NCI-H187 treated with DMSO at 0.1 percent for 48 hours (cell line): ENCODE results near the gene CDH4.
"Not testable (repeated sequence)": the region's sequence is repeated elsewhere in the genome, so short reads cannot be mapped to it uniquely, and the experiment has no call there.

ENCODE experiments used
- DNase-seq: peaks from one replicate; lab custom pipeline; 2025; lab: John Stamatoyannopoulos, UW

The CDH4 gene

GRCh38 chr20:61459705-61460104 lies 207.6 kb downstream of the CDH4 start:
- DNase-seq, result no peak

- DNase-seq, result no peak
Observed at GRCh38 chr20:61460261-61461052, 208.4 kb downstream of the CDH4 start.

GRCh38 chr20:61461461-61461860 lies 209.4 kb downstream of the CDH4 start:
- no peak for DNase-seq

DNA sequence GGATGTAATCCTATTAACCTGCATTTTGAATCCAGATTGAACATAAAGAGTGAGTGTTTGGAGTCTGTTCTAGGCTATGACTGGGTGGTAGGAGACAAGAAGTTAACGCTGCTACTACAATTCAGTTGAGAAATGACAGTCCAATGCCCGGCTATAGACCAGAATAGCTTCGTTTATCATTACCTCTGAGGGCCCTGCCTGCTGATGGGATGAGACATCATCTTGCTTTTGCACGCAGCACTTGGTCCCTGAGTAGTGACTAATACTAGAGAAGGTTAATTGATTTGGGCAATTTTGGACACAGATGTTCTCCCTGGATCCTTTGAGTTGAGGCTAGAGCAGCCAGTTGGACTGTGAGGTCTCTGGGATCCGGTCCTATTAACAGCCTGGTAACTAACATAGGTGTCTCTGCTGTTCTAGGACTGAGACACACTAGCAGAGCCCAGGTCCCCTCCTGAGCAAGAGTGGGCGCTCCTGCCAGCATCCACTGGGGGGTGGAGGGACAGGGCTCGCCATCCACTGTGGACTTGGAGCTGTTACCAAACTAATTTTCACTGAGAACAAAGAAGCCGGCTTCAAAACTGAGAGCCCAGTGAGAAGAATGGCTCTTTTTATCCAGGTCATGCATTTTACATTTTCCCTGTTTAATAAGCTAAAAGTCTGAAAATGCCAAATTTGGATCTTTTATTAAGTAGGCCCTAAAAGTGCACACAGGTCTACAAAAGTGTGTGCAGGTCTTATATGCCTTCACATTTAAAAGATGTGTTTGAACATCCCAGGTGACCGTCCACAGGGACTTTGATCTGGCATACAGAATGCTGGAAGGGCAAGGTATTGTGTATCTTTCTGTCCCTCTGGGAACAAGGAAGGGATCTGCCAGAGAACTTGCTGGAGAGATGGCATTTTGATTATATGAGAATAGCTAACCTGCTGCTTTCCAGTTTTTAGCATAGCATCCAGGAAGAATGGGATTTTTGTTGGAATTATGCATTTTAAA lies 212.5 kb downstream of the CDH4 start:
- DNase-seq, result no peak

- no peak for DNase-seq
Observed at GRCh38 chr20:61475729-61476128, 223.7 kb downstream of the CDH4 start.

- DNase-seq, result no peak
Observed at GRCh38 chr20:61476956-61477355, 224.9 kb downstream of the CDH4 start.

DNA sequence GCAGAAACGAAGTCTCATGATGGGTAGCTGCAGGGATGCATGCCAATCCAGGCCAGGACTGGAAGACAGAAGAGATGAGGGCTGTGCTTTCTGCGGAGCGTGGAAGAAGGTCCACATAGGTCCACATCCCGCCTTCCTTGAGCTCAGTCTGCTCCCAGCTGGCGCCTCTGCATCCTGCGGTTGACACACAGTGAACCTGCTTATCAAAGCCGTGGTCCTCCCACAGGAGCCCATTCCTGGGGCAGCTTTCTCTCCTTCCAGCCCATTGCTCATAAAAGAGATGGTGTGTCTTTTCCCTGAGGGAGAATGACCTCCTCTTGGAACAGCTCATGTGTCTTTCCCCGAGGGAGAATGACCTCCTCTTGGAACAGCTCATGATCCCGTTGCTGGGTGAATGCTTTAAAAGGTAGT lies 225.4 kb downstream of the CDH4 start:
- DNase-seq, result no peak

DNA sequence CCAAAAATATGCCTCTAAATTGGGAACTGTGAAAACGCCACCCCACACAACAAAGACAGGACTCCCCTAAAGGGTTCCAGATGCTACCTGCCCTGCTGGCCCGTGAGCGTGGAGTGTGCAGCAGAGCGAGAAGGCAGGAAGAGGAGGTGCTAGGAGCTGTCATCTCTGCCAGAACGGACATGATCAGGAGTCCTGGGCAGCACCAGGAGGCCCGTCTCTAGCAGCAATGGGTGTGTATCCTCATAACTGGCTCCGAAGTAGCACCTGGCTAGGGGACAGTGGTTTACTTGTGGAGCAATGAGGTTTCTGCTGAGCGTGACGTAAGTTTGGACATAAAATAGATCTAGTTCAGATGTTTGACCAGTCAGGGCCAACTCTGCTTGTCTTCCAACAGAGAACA lies 226.0 kb downstream of the CDH4 start:
- no peak for DNase-seq

- DNase-seq, result no peak
Observed at GRCh38 chr20:61478611-61479305, 226.7 kb downstream of the CDH4 start.

DNA sequence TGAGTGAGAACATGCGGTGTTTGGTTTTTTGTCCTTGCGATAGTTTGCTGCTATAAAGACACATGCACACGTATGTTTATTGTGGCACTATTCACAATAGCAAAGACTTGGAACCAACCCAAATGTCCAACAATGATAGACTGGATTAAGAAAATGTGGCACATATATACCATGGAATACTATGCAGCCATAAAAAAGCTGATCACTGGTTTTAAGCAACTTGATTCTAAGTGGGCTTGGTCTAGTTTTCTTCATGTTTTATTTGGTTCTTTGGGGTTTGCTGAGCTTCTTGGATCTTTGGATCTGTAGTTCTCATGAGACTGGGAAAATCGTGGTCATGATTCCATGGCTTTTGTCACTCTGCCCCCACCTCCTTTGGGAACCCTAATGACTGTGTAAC lies 227.4 kb downstream of the CDH4 start:
- DNase-seq, result not testable (repeated sequence)

DNA sequence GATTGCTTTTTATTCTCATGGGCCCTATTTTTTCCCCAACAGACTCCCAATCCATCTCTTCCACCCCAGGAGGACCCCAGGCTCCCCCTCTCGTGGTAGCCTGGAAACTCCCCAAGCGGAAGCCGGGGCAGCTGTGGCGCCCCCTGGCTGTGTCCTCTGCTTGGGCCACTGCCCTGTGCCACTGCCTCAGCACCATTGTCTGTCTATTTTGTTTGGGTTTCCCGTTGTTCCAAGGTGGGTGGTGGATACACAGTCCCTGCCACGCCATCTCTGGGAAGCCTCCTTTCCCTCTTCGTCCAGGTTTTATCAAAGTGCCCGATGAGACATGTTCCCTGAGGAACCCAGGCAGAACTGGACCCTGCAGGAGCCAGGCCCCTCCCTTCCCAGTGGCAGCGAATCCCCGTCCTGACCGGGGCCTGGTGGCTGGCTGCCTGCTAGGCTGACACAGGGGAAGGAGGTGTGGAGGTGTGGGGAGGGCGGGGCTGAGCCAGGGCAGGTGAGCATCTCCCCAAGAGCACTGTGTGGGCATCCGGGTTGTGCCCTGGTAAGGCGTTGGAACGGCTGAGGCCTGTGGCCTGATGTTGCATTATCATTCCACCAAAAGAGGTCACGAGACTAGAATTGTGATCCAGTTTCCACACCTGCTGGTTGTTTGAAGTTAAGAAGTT lies 228.2 kb downstream of the CDH4 start:
- DNase-seq, result no peak

DNA sequence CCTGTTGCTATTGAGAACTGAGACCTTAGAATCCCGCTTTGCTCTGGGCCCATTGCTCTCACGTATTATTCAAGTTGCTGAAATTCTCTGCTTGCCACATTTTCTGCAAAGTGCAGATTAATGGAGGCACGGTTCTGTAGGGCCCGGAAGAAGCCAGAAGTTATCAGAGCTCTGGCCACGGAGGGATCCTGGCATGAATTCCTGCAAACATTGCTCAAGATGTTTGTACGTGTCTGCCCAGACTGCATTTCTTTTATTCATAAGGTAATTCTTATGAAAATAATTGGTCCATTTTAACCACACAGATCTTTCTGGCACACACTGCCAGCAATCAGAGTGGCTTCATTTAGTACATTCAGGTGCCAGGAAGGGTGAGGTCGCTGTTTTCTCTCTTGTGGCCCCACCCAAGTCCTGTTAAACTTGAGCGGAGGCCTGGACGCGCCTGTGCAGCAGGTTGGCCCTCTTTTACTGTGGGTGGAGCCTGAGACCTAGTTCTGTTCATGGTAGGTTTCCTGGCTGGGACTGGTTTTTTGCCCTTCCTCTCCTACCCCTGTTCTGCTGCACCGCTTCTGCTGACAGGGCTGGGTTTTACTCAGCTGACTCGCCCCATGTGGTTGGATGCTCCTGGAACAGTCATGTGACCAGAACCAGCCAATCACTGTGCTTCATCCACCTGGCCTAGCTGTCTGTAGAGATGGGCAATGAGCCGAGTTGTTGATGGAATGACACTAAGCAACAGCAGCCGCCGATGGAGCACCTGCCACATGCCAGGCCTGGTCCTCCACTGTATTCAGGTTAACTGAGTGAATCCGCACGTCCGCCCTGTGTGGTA lies 230.2 kb downstream of the CDH4 start:
- no peak for DNase-seq

DNA sequence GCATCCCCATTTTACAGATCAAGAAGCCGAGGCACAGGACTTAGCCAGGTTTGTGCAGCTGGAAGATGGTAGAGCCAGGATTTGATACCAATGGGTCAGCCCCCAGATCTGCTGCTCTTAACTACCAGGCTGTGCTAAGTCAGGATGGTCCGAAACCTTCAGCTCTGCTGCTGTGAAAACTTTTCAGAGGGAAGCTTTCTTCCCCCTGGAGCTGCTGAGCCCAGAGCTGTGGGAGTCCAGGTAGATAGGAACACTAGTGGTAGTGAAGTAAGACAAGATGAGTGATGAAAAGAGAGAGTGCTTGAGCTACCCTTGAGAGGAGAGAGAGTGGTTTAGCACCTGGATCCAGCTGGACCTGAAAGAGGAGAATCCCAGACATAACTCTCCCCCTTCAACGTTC lies 230.8 kb downstream of the CDH4 start:
- DNase-seq, result no peak

DNA sequence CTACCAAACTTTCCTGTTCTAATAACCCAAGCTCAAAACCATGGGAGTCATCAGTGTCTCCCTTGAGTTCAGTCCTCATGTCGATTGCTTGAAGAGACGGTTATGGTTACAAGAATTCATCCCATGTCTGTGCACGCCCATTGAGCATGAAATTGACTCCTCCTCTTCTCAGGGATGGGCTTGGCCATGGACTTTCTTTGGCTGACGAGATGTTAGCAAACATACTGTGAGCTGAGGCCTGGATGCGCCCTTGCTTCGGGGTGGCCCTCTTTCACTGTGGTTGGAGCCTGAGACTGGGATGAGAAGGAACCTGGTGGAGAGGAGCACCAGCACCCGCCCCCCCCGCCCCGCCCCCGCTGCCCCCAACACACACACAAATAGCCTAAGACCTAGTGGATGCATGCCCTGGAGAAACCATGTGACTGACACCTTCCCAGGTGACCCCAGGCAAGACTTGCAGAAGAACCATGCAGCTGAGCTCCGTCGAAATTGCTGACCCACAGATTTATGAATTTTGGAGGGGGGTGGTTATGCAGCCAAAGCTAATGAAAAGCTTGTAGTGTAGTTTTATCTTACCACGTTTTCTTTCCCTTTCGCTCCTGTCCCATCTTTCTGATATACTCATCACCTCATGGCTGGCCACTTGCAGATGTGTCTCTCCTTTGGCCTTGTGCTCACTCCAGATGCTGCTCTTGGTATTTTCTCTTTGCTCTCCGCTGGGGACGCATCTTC lies 231.4 kb downstream of the CDH4 start:
- no peak for DNase-seq

GRCh38 chr20:61486198-61486597 lies 234.1 kb downstream of the CDH4 start:
- no peak for DNase-seq

DNA sequence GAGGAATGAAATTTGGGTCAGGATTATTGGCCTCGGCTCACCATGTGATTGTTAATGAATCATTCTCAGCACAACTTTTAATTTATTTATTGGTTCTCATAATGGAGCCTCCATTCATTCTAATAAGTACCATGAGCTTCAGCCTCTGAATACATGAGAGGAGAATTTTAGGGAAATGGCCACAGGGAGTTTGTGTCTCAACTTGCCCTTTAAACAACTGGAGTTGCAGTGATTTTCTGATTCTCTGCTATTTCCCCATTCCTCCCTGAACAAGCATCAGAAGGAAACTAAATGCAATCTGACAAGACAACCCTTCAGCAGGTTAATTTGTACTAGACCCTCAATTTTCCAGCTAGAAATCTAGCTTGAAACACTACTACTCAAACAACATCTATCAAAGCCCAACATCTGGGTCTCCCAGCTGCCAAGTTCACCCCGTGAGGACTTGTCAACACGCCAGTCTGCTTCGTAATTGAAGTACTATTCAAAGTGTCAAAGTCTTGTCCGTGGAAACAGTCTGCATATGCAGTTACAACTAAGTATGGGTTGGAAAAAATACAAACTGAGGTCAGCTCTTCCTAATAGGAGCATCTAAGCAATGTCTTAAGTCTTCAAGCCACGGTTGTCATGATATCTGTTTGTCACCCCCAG lies 235.4 kb downstream of the CDH4 start:
- DNase-seq, result no peak

GRCh38 chr20:61487997-61488371 lies 235.9 kb downstream of the CDH4 start:
- no peak for DNase-seq

DNA sequence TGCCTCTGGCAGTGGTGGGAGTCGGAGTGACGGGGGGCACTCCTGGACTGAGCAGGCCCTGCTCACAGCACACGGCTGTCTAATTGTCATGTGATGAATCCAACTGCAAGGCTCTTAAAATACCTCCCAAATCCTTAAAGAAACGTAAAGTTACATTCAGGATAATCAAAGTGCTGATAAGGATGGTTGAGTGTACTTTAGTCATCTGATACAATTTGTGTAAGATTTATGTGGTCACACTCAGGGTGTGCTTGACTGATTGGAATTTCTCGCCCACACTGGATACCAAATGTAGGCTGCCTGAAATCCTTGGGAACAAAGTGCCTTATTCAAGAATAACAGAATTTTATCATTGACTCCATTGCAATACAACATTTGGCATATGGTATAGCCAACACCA lies 238.7 kb downstream of the CDH4 start:
- DNase-seq, result no peak

DNA sequence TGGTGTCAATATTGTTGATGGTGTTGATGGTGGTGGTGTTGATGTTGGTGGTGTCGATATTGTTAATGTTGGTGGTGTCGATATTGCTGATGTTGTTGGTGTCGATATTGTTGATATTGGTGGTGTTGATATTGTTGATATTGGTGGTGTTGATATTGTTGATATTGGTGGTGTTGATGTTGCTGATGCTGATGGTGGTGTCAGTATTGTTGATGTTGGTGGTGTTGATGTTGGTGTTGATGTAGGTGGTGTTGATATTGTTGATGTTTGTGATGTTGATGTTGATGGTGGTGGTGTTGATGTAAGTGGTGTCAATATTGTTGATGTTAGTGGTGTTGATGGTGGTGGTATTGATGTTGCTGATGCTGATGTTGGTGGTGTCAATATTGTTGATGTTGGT lies 240.0 kb downstream of the CDH4 start:
- DNase-seq, result no peak

DNA sequence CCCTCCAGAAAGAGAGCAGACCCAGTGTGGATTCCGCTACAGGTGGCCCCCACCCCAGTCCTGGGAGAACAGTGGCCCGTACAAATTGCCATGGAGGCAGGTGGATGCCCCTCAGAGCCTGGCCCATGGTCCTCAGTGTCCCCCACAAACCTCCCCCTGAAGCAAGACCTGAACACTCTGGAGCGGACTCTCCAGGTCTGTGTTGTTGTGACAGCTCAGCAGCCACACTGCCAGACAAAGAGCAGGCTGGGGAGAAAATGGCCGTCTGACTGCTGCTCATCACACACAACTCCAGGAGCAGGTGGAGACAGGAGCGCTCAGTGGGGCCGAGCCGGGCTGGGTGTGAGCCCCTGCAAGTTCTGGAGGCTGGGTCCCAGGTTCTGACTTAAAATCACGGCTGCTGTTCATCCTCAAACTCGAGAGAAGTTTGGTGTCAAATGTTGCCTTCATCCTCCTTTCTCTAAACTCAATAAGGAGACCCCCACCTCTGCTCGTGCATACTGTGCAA lies 241.8 kb downstream of the CDH4 start:
- DNase-seq, result no peak
